GM12878 (cell line): Measurements from ENCODE around the gene GINS1. TPM values are rescaled to one million over a fixed set of nuclear protein-coding genes. Genes with fewer than 3 reads are reported as not detected.

ENCODE experiments used
- ATAC-seq: fragments of 200-7000 bp; cut with Tn5 transposase; 3 replicates; pipeline ENCODE4 v1.9.1; 2020; ENCODE audit warnings: mild to moderate bottlenecking, moderate library complexity
- BruUV-seq: library from RNA; stranded (reverse); fragments of 400-500 nt; replicated peaks from 2 replicates; lab custom pipeline; 2021; lab: Mats Ljungman, UMichigan
- CTCF ChIA-PET: fragments of 300-600 bp; sonication (Branson Sonifier 250); formaldehyde crosslinking; extraction: SDS; loops from one replicate; lab custom pipeline; 2021; ENCODE audit warnings: inconsistent platforms; lab: Yijun Ruan, JAX
- POLR2A ChIA-PET: fragments of 350-600 bp; formaldehyde crosslinking; extraction: SDS; loops from one replicate; lab custom pipeline; 2021; ENCODE audit warnings: inconsistent platforms; lab: Charles Lee
- RAD21 ChIA-PET: fragments of 300-600 bp; sonication (Branson Sonifier 250); formaldehyde crosslinking; loops from one replicate; lab custom pipeline; 2023; ENCODE audit warnings: antibody characterized with exemption; ENCODE audit not compliant: unreplicated experiment; lab: Charles Lee
- SMC1A ChIA-PET: fragments of 300-600 bp; sonication (Branson Sonifier 250); formaldehyde crosslinking; loops from one replicate; lab custom pipeline; 2023; ENCODE audit not compliant: unreplicated experiment, uncharacterized antibody; lab: Charles Lee
- DNase-seq: peaks from one replicate; pipeline ENCODE4 v3.0.0-alpha.2; 2011; ENCODE audit warnings: low read depth, low spot score
- FAIRE-seq: peaks from 3 replicates; lab custom pipeline; 2011; peaks lifted over from hg19 to GRCh38; lab: Jason Lieb, UNC
- H2AFZ ChIP-seq: 2 replicates; pipeline ENCODE4 v1.6.0; 2011; ENCODE audit warnings: low read depth, low read length, control low read depth; ENCODE audit not compliant: control insufficient read depth
- H3K27ac ChIP-seq: 2 replicates; pipeline ENCODE4 v1.5.1; 2011; ENCODE audit warnings: control low read depth; ENCODE audit not compliant: control insufficient read depth, insufficient read depth
- H3K27me3 ChIP-seq, 2 experiments: replicated peaks in 1 of 2; 2 replicates each; pipeline versions ENCODE4 v1.6.0 to v1.6.1; 2011; ENCODE audit warnings: low read length in 1 of 2; ENCODE audit not compliant: control insufficient read depth in 2 of 2, insufficient read depth in 2 of 2
- H3K36me3 ChIP-seq, 2 experiments: 2 replicates each; pipeline ENCODE4 v1.5.1; 2011; ENCODE audit warnings: low read length in 1 of 2; ENCODE audit not compliant: control insufficient read depth in 2 of 2, insufficient read depth in 2 of 2
- H3K4me1 ChIP-seq: 2 replicates; pipeline ENCODE4 v1.6.1; 2011; ENCODE audit warnings: mild to moderate bottlenecking, low read length, moderate library complexity, mixed read lengths; ENCODE audit not compliant: control insufficient read depth, insufficient read depth
- H3K4me2 ChIP-seq: 2 replicates; pipeline ENCODE4 v1.6.0; 2011; ENCODE audit warnings: control low read depth; ENCODE audit not compliant: control insufficient read depth, insufficient read depth
- H3K4me3 ChIP-seq: fragments of 200-600 bp; sonication (generic); 2 replicates; pipeline ENCODE4 v1.5.1; 2016
- H3K79me2 ChIP-seq: 2 replicates; pipeline ENCODE4 v1.6.0; 2011; ENCODE audit warnings: low read length; ENCODE audit not compliant: control insufficient read depth, insufficient read depth
- H3K9ac ChIP-seq: 2 replicates; pipeline ENCODE4 v1.8.0; 2011; ENCODE audit warnings: low read length, control low read depth, mixed read lengths; ENCODE audit not compliant: control insufficient read depth, insufficient read depth
- H3K9me3 ChIP-seq: replicated peaks from 3 replicates; pipeline ENCODE4 v1.5.1; 2011; ENCODE audit warnings: mild to moderate bottlenecking, low read length; ENCODE audit not compliant: control insufficient read depth, insufficient read depth
- H4K20me1 ChIP-seq: 2 replicates; pipeline ENCODE4 v1.6.0; 2011; ENCODE audit not compliant: control insufficient read depth, insufficient read depth
- DPF2 ChIP-seq: fragments of 450-650 bp; IDR thresholded peaks from 2 replicates; pipeline ENCODE4 v1.6.1; 2017; ENCODE audit warnings: mild to moderate bottlenecking
- SMAD5 ChIP-seq: IDR thresholded peaks from 2 replicates; pipeline ENCODE4 v1.6.1; 2016; ENCODE audit warnings: antibody characterized with exemption, low read depth
- SPI1 ChIP-seq: IDR thresholded peaks from 2 replicates; pipeline ENCODE4 v1.6.1; 2011; ENCODE audit warnings: low read depth, mild to moderate bottlenecking, low read length, moderate library complexity, borderline replicate concordance; ENCODE audit not compliant: insufficient read depth
- ZNF384 ChIP-seq: IDR thresholded peaks from 2 replicates; pipeline ENCODE4 v1.6.1; 2012; ENCODE audit warnings: low read depth, mild to moderate bottlenecking, low read length, improper control_type of control experiment, borderline replicate concordance
- WGBS: methylation state at CpG from one replicate; pipeline ENCODE4 v1.1.6; 2016; ENCODE audit warnings: low lambda C conversion rate; ENCODE audit not compliant: insufficient replicate concordance, insufficient coverage; ENCODE audit errors: missing lambda C conversion rate; 5-methylcytosine and 5-hydroxymethylcytosine counted together
- in situ Hi-C: fragments of 300-500 bp; cut with MboI; formaldehyde crosslinking; loops from 9 replicates; pipeline ENCODE4 v1.14.3; 2018; ENCODE audit warnings: mixed read lengths
- intact Hi-C: fragments of 100-400 bp; cut with micrococcal nuclease; formaldehyde crosslinking; loops from one replicate; pipeline ENCODE4 v1.14.2; 2022; ENCODE audit not compliant: unreplicated experiment
- polyA plus RNA-seq, 11 experiments: library from polyadenylated mRNA; depleted of rRNA in 4 of 11; unstranded in 6 of 11; stranded (reverse) in 5 of 11; fragments of >200 nt; fragmentation: Nextera tagmentation in 4 of 11; fragmentation: Illumina TruSeq in 1 of 11; extraction: Ambion mirVana in 4 of 11; extraction: Trizol in 1 of 11; gene quantifications; 1 replicate in 1 of 11; 2 replicates in 10 of 11; pipeline versions ENCODE4 v1.2.1 to v1.2.3, GENCODE V29; 2011 to 2016; ENCODE audit warnings: inconsistent platforms in 2 of 11, missing spikeins in 2 of 11, low read depth in 1 of 11
- total RNA-seq, 4 experiments: library from RNA; depleted of rRNA in 3 of 4; stranded (reverse); fragments of >200 nt in 3 of 4; fragmentation: Illumina TruSeq in 1 of 4; extraction: Trizol in 1 of 4; gene quantifications; 2 replicates each; pipeline versions ENCODE4 v1.2.1 to v1.2.3, GENCODE V29; 2013 to 2021
- TF ChIP-seq, protein P1 (sequence below): fragments of 450-650 bp; IDR thresholded peaks from 2 replicates; pipeline ENCODE4 v1.6.1; 2017; ENCODE audit warnings: mild to moderate bottlenecking, moderate library complexity
- TF ChIP-seq, protein P2 (sequence below): IDR thresholded peaks from 2 replicates; pipeline ENCODE4 v1.6.1; 2011; ENCODE audit warnings: low read depth, mild to moderate bottlenecking, low read length, moderate library complexity, borderline replicate concordance; ENCODE audit errors: extremely low read depth

Gene GINS1
- total and polyA plus RNA-seq, 10 of the 15 experiments (the other 5 are each of a cell fraction or from before 2014, with no cell fraction given): 13.0 to 44.6 (median 30.3) TPM

DNA sequence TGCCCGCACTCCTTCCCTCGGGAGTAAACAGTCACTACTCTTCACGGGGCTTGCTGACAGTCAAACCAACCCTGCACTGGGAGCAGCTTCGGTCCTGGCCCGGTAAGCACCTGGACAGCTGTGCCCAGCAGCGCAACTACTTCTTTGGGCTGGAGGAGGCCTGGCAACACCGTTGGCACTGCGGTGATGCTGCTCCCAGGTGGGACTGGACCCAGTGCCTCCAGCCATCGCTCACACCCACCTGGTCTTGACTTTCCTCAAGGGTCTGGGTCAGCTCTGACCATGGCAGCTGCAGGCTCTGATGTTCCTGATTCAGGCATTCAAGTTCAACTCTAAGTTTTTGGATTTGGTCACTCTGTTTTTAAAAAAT, 53.8 kb downstream of the GINS1 start (continued):
- TF ChIP-seq, protein P1, sequence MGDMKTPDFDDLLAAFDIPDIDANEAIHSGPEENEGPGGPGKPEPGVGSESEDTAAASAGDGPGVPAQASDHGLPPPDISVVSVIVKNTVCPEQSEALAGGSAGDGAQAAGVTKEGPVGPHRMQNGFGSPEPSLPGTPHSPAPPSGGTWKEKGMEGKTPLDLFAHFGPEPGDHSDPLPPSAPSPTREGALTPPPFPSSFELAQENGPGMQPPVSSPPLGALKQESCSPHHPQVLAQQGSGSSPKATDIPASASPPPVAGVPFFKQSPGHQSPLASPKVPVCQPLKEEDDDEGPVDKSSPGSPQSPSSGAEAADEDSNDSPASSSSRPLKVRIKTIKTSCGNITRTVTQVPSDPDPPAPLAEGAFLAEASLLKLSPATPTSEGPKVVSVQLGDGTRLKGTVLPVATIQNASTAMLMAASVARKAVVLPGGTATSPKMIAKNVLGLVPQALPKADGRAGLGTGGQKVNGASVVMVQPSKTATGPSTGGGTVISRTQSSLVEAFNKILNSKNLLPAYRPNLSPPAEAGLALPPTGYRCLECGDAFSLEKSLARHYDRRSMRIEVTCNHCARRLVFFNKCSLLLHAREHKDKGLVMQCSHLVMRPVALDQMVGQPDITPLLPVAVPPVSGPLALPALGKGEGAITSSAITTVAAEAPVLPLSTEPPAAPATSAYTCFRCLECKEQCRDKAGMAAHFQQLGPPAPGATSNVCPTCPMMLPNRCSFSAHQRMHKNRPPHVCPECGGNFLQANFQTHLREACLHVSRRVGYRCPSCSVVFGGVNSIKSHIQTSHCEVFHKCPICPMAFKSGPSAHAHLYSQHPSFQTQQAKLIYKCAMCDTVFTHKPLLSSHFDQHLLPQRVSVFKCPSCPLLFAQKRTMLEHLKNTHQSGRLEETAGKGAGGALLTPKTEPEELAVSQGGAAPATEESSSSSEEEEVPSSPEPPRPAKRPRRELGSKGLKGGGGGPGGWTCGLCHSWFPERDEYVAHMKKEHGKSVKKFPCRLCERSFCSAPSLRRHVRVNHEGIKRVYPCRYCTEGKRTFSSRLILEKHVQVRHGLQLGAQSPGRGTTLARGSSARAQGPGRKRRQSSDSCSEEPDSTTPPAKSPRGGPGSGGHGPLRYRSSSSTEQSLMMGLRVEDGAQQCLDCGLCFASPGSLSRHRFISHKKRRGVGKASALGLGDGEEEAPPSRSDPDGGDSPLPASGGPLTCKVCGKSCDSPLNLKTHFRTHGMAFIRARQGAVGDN: no peak
- TF ChIP-seq DPF2: no peak
- TF ChIP-seq, protein P2, sequence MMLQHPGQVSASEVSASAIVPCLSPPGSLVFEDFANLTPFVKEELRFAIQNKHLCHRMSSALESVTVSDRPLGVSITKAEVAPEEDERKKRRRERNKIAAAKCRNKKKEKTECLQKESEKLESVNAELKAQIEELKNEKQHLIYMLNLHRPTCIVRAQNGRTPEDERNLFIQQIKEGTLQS: no peak

DNA sequence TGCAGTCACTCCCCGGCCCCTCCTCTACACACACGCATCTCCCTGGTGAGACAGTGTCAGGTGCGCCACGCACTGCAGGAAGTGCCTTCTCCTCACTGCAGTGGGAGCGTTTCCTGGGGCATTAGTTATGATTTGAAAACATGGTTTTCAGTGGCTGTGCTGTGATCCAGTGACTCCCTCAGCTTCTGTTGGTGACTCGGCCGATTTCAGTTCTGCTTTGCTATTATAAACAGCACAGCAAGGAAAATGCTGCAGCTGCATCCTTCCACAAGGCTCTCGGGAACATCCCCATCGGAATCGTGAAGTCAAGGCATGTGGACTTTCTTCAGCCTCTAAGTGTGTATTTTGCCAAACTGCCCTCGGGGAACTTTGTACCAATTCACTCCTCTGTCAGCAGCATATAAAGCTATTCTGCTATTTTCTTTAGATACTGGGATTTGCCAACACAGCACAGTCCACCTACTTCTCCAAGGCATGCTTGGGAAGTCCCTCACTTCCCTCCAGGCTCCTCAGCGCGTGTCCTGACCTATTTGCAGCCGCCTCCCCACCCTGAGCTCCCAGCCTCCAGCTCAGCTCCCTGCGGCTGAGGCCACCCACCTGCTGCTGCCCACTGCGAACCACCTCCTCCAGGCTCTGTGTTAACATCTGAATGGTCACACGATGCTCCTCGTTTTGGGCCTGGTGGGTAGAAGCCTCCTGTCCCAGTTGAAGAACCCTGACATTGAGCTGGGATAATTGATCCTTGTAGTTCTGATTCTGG, 54.5 kb downstream of the GINS1 start:
- ATAC-seq (no peak; the same call in 2 of the 3 replicates), DNase-seq (no peak)
- Histone ChIP-seq H3K4me2 (no peak overlapping the region), H4K20me1 (no peaks in the 10 kb centered on the region), H3K9ac (no peak overlapping the region)
- POLR2A ChIA-PET: no interaction called here
- no TSS peak for BruUV-seq
- TF ChIP-seq SMAD5 (no peak), ZNF384 (no peak), SPI1 (peak; percentile 20; the same call in 1 of the 2 replicates)
- TF ChIP-seq, all 136 proteins: peak for 1
- Histone ChIP-seq H3K79me2 (no peaks in the 10 kb centered on the region), H3K4me1 (no peaks in the 10 kb centered on the region), H3K36me3 (no peaks in the 10 kb centered on the region), H2AFZ (no peak overlapping the region), H3K27me3 (no peaks in the 10 kb centered on the region; a peak in 1 of 4 replicates), H3K27ac (no peak overlapping the region), H3K9me3 (no peaks in the 10 kb centered on the region), H3K4me3 (no peak overlapping the region)
- ChIA-PET RAD21 (interaction anchor here (0.6 kb wide), 1 partner anchor 542 kb away, joined by 3 read pairs; no protein-coding TSS in a partner anchor), SMC1A (no interaction called here), CTCF (no interaction called here)
- no peak for FAIRE-seq
- intact Hi-C loops: no loop called here
- 32% methylated on average over 18 of the region's 18 CpGs for WGBS
- in situ Hi-C loops: loop anchor here (10.0 kb wide), 1 partner anchor 53 kb away; no protein-coding TSS in a partner anchor
